Neutrophil (primary cell): ENCODE data around the gene SHC4.

Source experiments
- H3K27ac ChIP-seq: fragments of 200-600 bp; sonication (generic); 2 replicates; pipeline ENCODE4 v1.5.1; 2016; ENCODE audit warnings: mild to moderate bottlenecking, moderate library complexity
- H3K27me3 ChIP-seq: fragments of 200-600 bp; sonication (generic); 2 replicates; pipeline ENCODE4 v1.6.0; 2016; ENCODE audit warnings: mild to moderate bottlenecking
- H3K36me3 ChIP-seq: fragments of 200-600 bp; sonication (generic); 2 replicates; pipeline ENCODE4 v1.5.1; 2017
- H3K4me1 ChIP-seq, 2 experiments: fragments of 200-600 bp in 1 of 2; sonication (generic) in 1 of 2; 1 replicate in 1 of 2; 2 replicates in 1 of 2; pipeline versions ENCODE4 v1.5.1 to v1.6.1; 2013 to 2016; ENCODE audit warnings: low read depth in 1 of 2, low read length in 1 of 2, mild to moderate bottlenecking in 1 of 2, moderate library complexity in 1 of 2; ENCODE audit not compliant: control insufficient read depth in 1 of 2, insufficient read depth in 1 of 2
- H3K4me3 ChIP-seq, 2 experiments: fragments of 200-600 bp in 1 of 2; sonication (generic) in 1 of 2; 1 replicate in 1 of 2; 2 replicates in 1 of 2; pipeline ENCODE4 v1.5.1; 2013 to 2016; ENCODE audit warnings: low read depth in 1 of 2, low read length in 1 of 2, mild to moderate bottlenecking in 1 of 2, moderate library complexity in 1 of 2
- H3K9me3 ChIP-seq: fragments of 200-600 bp; sonication (generic); 2 replicates; pipeline ENCODE4 v1.5.1; 2016
- CTCF ChIP-seq: fragments of 200-600 bp; sonication (generic); IDR thresholded peaks from 2 replicates; pipeline ENCODE4 v1.5.1; 2016; ENCODE audit warnings: antibody characterized with exemption

SHC4 gene

GRCh38 chr15:48955370-48955769 is 8.3 kb downstream of the SHC4 start:
- no peak overlapping the region for H3K27ac ChIP-seq
- no peak for TF ChIP-seq CTCF
- H3K36me3 ChIP-seq: no peaks in the 10 kb centered on the region
- H3K4me3 ChIP-seq: no peak overlapping the region
- no peaks in the 10 kb centered on the region for H3K4me1 ChIP-seq
- no peaks in the 10 kb centered on the region for H3K9me3 ChIP-seq
- peaks cover 24% of the 10 kb centered on the region for H3K27me3 ChIP-seq

GRCh38 chr15:48954538-48954937 is 9.2 kb downstream of the SHC4 start:
- H3K27ac ChIP-seq: no peak overlapping the region
- no peak overlapping the region for H3K4me3 ChIP-seq
- TF ChIP-seq CTCF: no peak
- peaks cover 16% of the 10 kb centered on the region for H3K27me3 ChIP-seq
- H3K4me1 ChIP-seq: no peaks in the 10 kb centered on the region
- no peaks in the 10 kb centered on the region for H3K9me3 ChIP-seq
- H3K36me3 ChIP-seq: no peaks in the 10 kb centered on the region

GRCh38 chr15:48946840-48947187 is 16.9 kb downstream of the SHC4 start:
- Histone ChIP-seq H3K4me3 (no peak overlapping the region), H3K27ac (no peak overlapping the region), H3K9me3 (no peaks in the 10 kb centered on the region), H3K4me1 (no peaks in the 10 kb centered on the region), H3K36me3 (no peaks in the 10 kb centered on the region), H3K27me3 (no peaks in the 10 kb centered on the region)
- TF ChIP-seq CTCF: no peak

- Histone ChIP-seq H3K36me3 (no peaks in the 10 kb centered on the region), H3K4me3 (no peak overlapping the region), H3K9me3 (no peaks in the 10 kb centered on the region), H3K27me3 (no peaks in the 10 kb centered on the region), H3K27ac (no peak overlapping the region), H3K4me1 (no peaks in the 10 kb centered on the region)
- TF ChIP-seq CTCF: no peak
Measured at GRCh38 chr15:48946074-48946839, 17.5 kb downstream of the SHC4 start.

GRCh38 chr15:48945386-48945785 is 18.3 kb downstream of the SHC4 start:
- H3K36me3 ChIP-seq: no peaks in the 10 kb centered on the region
- no peak overlapping the region for H3K4me3 ChIP-seq
- no peaks in the 10 kb centered on the region for H3K9me3 ChIP-seq
- H3K27ac ChIP-seq: no peak overlapping the region
- TF ChIP-seq CTCF: no peak
- H3K4me1 ChIP-seq: no peaks in the 10 kb centered on the region
- H3K27me3 ChIP-seq: no peaks in the 10 kb centered on the region
